NB4 (cell line): ENCODE measurements around the gene ELMOD1.

ENCODE experiments used
- DNase-seq: peaks from one replicate; pipeline ENCODE4 v3.0.0; 2010; ENCODE audit warnings: low read depth
- H3K4me3 ChIP-seq: one replicate; pipeline ENCODE4 v1.5.1; 2011; ENCODE audit warnings: mild to moderate bottlenecking, low read depth, low read length, moderate library complexity
- CTCF ChIP-seq: IDR thresholded peaks from one replicate; pipeline ENCODE4 v1.5.1; 2012; ENCODE audit warnings: low read depth, low read length
- MAX ChIP-seq: IDR thresholded peaks from 2 replicates; pipeline ENCODE4 v1.6.1; 2011; ENCODE audit warnings: low read depth, low read length
- MYC ChIP-seq: IDR thresholded peaks from 2 replicates; pipeline ENCODE4 v1.6.1; 2011; ENCODE audit warnings: low read depth, low read length
- POLR2A ChIP-seq: IDR thresholded peaks from 2 replicates; pipeline ENCODE4 v1.6.1; 2011; ENCODE audit warnings: mild to moderate bottlenecking; ENCODE audit not compliant: insufficient read length; ENCODE audit errors: extremely low read depth

The ELMOD1 gene

GRCh38 chr11:107606141-107606540, 15.2 kb downstream of the ELMOD1 start:
- no peak for TF ChIP-seq MAX
- peak; percentile 22 for TF ChIP-seq CTCF
- no peak for TF ChIP-seq MYC
- no peak for TF ChIP-seq POLR2A
- peak; percentile 16 for DNase-seq
- no peak overlapping the region for H3K4me3 ChIP-seq

GRCh38 chr11:107608809-107609208, 17.9 kb downstream of the ELMOD1 start:
- TF ChIP-seq POLR2A (no peak), MAX (no peak), CTCF (no peak), MYC (no peak)
- no peak overlapping the region for H3K4me3 ChIP-seq
- no peak for DNase-seq

GRCh38 chr11:107609400-107610218, 18.7 kb downstream of the ELMOD1 start:
- no peak overlapping the region for H3K4me3 ChIP-seq
- DNase-seq = no peak
- TF ChIP-seq CTCF (no peak), MAX (no peak), POLR2A (no peak), MYC (no peak)

GRCh38 chr11:107612445-107612844, 21.5 kb downstream of the ELMOD1 start:
- TF ChIP-seq POLR2A (no peak), CTCF (no peak), MYC (no peak), MAX (no peak)
- DNase-seq = no peak

GRCh38 chr11:107619926-107620325, 29.0 kb downstream of the ELMOD1 start:
- no peak overlapping the region for H3K4me3 ChIP-seq
- DNase-seq = no peak
- no peak for TF ChIP-seq CTCF
- TF ChIP-seq POLR2A = no peak
- no peak for TF ChIP-seq MYC
- no peak for TF ChIP-seq MAX

More at GRCh38 chr11:107612445-107612844, 21.5 kb downstream of the ELMOD1 start:
- no peak overlapping the region for H3K4me3 ChIP-seq
